Activated CD8-positive, alpha-beta memory T cell treated with anti-CD3 and anti-CD28 coated beads for 24 hours (primary cell): ENCODE results near the gene ELP5.

ENCODE experiments used
- DNase-seq: peaks from one replicate; pipeline ENCODE4 v3.0.0-alpha.2; 2020

ELP5 gene

DNA sequence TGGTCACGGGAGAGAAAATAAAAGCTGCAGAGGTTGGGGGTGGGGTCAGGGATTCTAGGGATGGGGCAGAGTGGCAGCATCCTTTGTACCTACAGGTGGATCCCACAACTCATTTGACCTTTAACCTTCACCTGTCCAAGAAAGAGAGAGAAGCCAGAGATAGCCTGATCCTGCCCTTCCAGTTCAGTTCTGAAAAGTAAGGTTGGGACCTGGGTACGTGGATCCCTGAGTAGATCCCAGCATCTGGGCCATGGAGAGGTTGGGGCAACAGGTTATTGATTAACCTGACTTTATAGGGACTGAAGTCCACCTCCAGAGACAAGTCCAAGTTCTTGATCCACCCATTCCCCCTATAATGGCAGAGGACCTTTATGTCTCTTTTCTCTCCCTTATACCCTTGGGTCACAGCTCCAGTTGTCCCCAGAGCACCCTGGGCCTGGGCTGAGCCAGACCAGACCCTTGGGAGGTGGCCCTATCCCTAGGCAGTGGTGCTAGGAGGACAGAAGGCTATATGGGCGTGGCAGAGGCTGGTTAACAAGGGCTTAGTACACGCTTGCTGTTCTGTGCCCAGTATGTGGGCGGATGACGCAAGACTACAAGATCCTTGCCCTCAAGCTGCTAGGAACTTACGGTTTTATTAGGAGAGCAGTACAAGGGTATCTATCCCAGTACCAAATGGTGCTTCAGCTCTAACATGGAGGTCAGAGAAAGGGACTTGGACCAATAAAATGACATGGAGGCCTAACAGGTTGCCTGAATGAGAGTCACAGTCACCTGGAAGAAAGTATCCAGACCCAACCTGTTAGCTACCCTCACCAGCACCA is 6.9 kb downstream of the ELP5 start:
- DNase-seq: no peak

DNA sequence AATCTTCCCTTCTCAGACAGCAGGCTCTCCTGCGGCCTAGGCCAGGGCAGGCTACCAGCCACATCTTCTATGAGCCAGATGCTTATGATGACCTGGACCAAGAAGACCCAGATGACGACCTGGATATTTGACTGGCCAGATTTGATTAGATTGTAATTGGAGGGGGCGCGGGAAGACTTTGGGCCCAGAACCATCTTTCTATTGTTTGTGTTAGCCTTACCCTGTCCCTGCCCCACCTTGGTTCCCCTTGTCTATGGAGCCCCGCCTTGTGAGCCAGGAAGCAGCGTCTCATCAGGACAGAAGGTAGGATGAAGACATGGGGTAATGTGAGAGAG is 7.5 kb downstream of the ELP5 start:
- DNase-seq: no peak

DNA sequence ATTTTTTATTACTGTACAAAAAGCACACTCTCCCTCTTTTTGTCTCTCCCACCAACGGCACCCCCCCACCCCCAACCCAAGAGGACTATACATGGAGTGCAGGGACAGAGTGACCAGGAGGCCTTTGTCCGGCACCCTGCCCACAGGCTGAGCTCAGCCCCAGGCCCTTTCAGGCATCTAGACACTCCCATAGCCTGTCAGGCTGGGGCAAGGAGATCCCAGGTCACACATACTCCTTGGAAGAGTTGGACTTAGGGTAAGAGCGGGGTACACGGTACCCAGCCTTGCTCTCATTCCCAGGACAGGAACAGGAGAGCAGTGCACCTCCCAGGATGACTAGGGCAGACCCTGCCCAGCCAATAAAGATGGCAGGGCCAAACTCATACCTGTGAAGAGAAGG is 8.1 kb downstream of the ELP5 start:
- no peak for DNase-seq

DNA sequence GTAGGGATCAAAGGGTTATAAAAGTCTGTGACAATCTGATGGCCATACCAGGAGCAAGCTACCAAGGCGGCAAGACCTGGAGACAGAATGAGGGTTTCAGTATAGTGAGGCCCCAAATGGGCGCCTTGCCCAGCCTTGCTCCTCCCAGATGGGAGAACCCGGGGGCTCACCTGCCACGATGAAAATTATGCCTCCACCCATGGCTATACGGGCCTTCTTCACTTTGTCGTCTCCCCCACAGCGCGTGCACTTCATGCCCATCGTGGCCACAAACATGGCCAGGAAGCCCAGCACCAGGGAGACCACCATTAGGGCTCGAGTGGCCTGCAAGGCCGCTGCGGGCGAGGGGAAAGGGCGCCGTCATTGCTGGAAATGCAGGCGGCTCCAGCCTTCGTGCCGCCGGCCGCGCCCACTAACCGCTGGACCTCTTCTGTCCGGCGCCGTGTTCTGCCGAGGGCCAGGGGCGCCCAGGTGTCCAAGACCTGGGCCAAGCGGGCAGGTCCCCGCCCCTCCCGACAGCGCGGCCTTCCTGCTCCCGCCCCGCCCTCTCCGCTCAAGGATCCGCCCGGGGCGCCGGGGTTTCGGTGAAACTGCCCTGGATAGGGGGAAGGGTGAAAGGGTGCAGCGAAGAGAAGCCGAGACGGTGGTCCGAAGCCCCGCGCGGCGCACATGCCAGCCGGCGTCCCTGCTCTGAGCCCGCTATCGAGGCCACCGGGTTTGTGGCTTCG is 8.8 kb downstream of the ELP5 start:
- no peak for DNase-seq

DNA sequence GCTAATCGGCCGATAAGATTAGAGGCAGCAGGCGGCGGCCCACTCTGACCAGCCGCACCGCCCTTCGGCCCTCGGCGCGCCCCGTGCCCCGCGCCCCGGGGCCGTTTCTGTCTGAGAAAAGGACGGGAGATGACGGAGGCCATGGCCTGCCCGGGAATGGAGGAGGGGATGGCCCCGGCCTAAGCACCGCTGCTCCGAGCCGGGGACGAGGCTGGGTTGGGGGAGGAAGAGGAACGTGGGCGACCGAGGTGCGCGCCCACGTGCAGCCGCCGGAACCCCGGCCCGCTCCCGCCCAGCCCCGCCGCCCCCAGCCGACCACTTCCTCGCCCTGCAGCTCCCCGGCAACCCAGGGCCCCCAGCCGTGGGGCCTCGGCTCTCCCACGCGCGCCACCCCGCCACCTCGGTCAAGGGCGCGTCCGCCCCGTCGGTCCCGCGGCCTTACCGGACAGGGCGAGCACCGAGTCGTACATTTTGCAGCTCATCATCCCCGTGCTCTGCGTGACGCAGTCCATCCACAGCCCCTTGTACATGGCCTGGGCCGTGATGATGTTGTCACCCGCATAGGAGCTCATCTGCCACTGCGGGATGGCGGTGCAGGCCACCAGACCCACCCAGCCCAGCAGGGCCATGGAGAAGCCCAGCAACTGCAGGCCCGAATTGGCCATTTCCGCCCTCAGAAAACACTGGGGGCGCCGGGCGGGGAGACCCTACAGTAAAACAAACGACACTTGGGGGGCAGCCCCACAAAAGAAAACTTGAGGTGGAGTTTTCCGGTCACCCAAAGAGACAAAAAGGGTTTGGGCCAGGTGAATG is 9.6 kb downstream of the ELP5 start:
- DNase-seq: peak; percentile 80

DNA sequence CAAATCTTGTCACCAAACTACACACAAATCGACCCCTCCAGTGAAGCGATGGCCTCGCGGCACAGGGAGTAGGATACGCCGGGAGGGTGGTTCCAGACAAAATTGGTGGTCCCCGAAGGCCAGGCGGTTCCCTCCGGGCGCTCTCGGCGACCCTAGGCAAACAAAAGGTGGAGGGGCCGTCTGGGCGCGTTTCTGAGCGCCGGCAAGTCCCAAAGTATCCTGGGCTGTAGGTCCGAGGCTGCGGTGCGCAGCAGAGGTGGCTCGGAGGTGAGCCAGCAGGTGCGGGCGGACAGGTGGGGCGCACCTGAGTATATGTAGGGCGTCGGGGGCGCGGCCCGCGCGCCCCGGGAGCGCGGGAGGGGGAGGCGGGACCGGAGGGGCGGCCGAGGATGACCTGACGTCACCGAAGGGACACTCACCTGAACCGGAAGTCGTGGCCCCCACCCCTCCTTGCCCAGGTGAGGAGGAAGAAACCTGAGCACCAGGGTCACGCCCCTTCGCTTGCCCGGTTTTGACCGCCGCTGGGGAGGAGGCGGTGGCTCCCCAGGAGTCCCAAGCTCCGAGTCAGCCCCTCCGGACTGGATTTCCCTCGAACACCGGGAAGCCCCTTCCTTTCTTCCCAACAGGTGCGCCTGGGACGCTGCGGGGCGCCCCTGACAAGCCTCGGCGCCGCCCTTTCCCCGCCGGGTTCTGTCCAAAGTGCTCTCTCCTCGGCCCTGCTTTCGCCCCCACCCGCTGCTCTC is 10.3 kb downstream of the ELP5 start, which contains the start of gene CLDN7:
Gene CLDN7 (minus strand): TSS at position 287 of the 743 bp plus-strand sequence. CDS start 435 bp downstream, outside the sequence.
- DNase-seq: no peak

DNA sequence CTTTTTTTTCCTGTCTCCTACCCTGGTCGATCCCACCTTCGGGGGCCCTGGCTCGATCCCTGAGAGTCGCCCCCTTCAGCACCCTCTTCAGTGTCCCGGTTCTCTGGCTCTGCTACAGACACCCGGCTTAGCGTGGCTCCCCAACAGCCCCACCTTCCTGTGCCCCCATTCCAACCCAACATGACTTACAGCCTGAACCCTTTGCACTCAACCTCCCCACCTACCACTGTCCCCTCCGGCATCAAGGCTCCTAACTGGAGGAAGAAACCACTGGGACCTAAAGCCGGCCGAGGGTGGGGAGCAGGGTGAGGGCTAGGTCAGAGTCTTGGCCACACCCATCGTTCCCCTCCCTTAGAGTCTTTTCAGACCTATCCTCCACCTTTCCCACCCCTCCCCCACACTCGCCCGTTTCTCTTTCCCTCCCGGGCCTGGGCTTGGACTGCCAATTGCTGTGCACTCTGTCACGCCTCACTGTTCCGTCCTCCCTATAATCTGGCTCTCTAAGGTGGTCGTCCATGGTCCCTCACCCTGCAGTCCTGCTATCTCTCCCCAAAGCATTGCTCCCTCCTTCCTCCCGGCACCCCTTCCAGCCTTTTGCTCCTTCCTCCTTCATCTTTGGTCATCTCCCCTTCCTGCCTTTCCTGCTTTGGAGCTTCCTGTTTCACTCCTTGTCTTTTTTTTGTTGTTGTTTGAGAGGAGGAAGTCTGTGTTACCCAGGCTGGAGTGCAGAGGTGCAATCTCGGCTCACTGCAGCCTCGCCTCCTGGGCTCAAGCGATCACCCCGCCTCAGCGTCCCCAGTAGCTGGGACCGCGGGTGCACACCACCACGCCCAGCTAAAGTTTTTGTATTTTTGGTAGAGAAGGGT is 11.2 kb downstream of the ELP5 start:
- DNase-seq: peak; percentile 68

DNA sequence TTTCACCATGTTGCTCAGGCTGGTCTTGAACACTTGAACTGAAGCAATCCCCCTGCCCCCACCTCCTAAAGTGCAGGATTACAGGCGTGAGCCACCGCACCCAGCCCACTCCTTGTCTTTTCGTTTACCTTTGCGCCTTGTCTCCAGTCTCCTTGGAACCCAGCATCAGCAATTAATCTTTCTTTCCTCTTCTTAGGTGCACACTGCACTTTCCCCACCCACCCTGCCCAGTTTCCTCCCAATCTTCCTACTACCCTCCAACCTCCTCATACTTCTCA is 11.7 kb downstream of the ELP5 start:
- no peak for DNase-seq

DNA sequence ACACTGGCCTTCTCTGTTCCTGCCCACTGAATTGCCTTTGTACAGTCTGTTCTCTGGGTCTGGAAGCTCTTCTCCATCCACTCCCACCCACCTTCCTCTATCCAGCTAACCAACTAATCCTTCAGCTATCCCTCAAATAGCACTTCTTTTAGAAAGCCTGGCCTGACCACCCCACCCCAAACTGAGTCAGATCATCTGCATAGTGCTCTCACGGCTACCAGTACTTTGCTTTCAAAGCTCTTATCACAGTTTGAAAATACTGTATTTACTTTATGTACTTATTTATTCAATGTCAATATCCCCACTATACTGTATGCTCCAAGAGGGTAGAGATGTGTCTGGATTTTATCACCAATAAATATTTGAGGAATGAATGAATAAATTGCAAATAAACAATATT is 14.8 kb downstream of the ELP5 start:
- no peak for DNase-seq

DNA sequence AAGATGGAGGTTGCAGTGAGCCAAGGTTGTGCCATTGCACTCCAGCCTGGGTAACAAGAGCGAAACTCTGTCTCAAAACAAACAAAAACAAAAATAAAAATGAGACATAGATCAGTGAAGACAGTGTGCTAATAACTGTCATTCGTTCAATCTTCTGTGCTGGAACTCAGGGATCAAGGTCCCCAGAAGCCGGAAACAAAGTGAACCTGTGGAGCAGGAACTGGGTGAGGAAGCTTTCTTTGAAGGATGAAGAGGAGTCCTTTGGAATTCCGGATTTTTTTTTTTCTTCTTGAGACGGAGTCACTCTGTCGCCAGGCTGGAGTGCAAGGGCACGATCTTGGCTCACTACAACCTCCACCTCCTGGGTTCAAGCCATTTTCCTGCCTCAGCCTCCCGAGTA is 27.4 kb downstream of the ELP5 start:
- DNase-seq: no peak

DNA sequence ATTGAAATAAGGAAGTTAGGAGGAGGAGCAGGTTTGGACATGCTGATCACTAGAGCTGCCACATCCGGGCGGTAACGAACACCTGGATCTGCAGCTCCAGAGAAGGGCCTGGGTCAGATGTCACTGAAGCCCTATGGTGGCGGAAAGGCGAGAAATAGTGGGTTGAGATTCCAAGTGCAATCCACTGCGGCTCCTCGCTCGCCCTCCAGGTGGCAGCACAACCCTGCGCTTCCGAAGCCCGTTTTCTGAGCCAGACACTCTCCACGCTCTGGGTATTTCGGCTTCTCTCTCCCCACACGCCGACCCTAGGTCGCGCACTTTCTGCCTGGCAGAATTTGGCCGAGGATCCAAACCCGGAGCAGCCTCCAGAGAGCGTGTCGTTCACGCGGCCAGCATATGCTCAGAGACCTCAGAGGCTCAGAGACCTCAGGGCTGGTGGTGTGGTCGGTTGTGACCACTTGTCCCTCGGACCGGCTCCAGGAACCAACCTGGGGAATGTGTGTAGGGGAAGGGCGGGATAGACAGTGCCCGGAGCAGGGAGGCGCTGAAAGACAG is 28.6 kb downstream of the ELP5 start:
- DNase-seq: peak; percentile 94

DNA sequence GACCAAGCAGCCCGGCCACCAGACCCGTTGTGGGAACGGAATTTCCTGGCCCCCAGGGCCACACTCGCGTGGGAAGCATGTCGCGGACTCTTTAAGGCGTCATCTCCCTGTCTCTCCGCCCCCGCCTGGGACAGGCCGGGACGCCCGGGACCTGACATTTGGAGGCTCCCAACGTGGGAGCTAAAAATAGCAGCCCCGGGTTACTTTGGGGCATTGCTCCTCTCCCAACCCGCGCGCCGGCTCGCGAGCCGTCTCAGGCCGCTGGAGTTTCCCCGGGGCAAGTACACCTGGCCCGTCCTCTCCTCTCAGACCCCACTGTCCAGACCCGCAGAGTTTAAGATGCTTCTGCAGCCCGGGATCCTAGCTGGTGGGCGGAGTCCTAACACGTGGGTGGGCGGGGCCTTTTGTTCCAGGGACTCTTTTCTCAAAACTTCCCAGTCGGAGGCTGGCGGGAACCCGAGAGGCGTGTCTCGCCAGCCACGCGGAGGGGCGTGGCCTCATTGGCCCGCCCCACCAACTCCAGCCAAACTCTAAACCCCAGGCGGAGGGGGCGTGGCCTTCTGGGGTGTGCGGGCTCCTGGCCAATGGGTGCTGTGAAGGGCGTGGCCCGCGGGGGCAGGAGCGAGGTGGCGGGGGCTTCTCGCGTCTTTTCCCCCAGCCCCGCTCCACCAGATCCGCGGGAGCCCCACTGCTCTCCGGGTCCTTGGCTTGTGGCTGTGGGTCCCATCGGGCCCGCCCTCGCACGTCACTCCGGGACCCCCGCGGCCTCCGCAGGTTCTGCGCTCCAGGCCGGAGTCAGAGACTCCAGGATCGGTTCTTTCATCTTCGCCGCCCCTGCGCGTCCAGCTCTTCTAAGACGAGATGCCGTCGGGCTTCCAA is 29.3 kb downstream of the ELP5 start, which contains the start of gene SLC2A4:
Gene SLC2A4 (plus strand): TSS at position 645 of the 879 bp plus-strand sequence. CDS start 217 bp downstream, at position 862.
- DNase-seq: peak; percentile 94

DNA sequence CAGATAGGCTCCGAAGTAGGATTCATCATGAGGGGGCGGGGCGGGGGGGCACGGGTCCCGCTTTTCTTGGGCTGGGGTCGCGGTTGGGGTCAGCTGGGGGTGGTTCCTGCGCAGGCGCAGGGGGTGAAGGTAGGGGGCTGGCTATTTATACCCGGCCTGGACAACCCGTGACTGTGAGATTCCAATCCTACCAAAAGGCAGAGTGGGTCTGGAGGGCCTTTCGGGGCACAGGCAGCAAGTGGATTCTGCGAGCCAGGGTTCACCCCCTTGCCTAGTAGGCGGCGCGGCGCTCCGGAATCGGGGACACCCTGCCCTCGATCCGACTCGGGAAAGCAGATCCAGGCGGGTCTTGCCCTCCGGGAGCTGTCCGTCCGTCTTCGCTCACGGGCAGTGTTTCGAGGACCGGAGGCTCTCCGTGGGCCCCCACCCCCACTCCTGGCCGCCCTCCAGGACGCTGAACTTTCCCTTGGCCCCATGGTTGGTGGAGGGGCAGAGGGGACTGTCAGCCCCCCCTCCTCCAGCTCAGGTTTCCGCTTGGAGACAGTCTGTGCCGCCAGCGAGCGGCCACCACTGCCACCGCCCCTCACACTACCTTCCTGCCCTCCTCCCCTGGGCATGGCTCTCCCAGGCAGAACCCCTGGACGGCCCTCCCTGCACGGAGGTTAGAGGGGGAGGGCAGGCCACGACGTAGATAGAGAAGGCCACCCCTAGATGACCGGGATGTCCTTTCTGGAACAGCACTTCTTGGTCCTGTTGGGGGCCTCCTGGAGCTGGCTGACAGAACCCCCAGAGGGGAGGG is 30.1 kb downstream of the ELP5 start:
- peak; percentile 61 for DNase-seq

DNA sequence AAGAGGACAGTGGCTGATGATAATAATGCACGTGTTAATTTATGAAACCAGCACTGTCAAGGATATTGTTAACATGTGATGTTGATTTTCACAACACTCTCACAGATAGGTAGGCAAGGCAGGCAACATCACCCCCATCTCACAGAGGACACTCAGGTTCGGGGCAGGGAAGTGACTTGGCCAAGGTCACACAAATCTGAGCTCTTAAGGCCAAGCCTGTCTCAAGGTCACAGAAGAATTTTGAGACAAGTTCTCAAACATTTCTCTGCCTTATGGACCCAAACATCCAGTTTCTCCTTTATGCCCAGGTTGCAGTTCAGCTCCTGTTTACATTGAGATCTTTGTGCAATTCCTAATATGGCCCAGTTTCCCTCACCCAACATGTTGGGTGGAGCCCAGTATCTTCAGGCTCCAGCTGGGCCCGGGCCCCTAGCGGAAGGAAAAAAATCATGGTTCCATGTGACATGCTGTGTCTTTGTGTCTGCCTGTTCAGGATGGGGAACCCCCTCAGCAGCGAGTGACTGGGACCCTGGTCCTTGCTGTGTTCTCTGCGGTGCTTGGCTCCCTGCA is 30.8 kb downstream of the ELP5 start:
- no peak for DNase-seq

DNA sequence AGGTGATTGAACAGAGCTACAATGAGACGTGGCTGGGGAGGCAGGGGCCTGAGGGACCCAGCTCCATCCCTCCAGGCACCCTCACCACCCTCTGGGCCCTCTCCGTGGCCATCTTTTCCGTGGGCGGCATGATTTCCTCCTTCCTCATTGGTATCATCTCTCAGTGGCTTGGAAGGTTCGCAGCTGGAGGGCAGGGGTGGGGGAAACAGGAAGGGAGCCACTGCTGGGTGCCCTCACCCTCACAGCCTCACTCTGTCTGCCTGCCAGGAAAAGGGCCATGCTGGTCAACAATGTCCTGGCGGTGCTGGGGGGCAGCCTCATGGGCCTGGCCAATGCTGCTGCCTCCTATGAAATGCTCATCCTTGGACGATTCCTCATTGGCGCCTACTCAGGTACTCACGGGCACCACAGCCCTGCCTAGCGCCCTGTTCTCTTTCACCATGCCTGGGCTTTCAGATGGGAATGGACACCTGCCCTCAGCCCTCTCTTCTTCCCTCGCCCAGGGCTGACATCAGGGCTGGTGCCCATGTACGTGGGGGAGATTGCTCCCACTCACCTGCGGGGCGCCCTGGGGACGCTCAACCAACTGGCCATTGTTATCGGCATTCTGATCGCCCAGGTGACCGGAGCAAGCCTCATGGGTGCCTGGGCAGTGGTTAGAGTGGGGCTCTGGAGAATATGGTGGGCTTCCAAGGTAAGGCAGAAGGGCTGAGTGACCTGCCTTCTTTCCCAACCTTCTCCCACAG is 31.6 kb downstream of the ELP5 start:
- no peak for DNase-seq

DNA sequence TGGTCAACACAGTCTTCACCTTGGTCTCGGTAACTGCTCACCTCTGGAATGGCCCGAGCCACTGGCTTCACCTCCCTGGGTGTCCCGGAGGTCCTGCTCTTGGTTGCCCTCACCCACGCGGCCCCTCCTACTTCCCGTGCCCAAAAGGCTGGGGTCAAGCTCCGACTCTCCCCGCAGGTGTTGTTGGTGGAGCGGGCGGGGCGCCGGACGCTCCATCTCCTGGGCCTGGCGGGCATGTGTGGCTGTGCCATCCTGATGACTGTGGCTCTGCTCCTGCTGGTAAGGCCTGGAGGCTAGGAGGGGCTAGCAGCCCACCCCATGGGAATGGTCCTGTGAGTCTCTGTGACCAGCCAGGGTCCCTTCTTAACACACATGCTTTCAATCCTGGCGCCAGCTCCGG is 32.9 kb downstream of the ELP5 start:
- DNase-seq: no peak

DNA sequence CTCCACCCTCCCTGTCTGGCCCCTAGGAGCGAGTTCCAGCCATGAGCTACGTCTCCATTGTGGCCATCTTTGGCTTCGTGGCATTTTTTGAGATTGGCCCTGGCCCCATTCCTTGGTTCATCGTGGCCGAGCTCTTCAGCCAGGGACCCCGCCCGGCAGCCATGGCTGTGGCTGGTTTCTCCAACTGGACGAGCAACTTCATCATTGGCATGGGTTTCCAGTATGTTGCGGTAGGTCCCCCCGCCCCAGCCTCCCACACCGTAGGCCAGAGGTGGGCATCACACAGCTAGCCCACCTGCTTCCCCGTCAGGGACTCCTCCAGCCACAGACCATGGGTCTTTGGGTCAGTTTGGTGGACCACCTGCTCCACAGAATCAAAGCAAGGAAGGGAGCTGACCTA is 33.7 kb downstream of the ELP5 start:
- no peak for DNase-seq

DNA sequence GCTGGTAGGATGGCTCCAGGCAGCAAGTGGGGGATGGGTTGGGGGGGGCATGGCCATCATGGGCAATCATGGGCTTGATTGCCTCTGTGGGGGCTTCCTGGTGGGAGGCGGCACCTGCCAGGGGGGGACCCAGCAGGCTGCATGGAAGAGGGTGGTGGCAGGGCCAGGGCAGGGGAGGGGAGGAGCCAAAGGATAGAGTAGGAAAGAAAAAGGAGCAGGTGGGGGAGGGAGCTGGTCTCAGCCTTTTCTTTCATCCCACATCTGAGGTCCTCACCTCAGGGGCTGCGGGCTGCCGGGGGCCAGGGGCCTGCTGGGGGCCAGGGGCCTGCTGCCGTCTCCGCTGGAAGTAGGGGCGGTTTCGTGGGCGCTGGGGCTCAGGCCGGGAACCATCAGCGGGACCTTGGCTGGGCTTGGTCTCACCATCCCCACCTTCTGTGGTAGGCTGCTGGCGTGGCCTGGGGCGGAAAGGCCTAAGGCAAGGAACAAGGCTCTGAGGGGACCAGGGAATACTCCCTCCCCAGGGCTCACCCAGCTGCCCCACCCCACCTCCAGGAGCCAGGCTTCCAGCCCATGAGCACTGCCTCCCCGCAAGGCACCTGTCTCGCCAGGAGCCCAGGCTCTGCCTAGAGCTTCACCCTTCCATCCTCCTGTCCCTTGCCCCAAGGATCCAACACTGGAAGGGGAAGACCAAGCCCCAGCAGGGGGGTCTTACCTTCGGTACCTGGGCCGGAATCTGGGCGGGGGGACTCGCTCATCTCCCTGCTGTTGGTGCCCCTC is 37.4 kb downstream of the ELP5 start:
- DNase-seq: no peak
